IPS-20b (cell line): ENCODE data around the gene CORIN.
"Not testable (repeated sequence)": the region's sequence is repeated elsewhere in the genome, so short reads cannot be mapped to it uniquely, and the experiment has no call there.

Experiments
- H3K27ac ChIP-seq: one replicate; pipeline ENCODE4 v1.5.1; 2013; ENCODE audit warnings: low read length
- H3K27me3 ChIP-seq: 2 replicates; pipeline ENCODE4 v1.6.1; 2013; ENCODE audit warnings: mild to moderate bottlenecking, low read length, inconsistent platforms; ENCODE audit not compliant: insufficient read depth
- H3K36me3 ChIP-seq: 2 replicates; pipeline ENCODE4 v1.6.1; 2013; ENCODE audit warnings: low read depth, mild to moderate bottlenecking, inconsistent platforms, low read length, moderate library complexity; ENCODE audit not compliant: insufficient read depth
- H3K4me1 ChIP-seq: 2 replicates; pipeline ENCODE4 v1.6.1; 2013; ENCODE audit warnings: mild to moderate bottlenecking, control low read depth, inconsistent platforms, low read length, moderate library complexity; ENCODE audit not compliant: insufficient read depth
- H3K4me3 ChIP-seq: 2 replicates; pipeline ENCODE4 v1.5.1; 2013; ENCODE audit warnings: mild to moderate bottlenecking, low read length, inconsistent platforms
- H3K9ac ChIP-seq: 2 replicates; pipeline ENCODE4 v1.6.1; 2013; ENCODE audit warnings: low read depth, mild to moderate bottlenecking, inconsistent platforms, low read length, moderate library complexity
- H3K9me3 ChIP-seq: 2 replicates; pipeline ENCODE4 v1.6.1; 2013; ENCODE audit warnings: mild to moderate bottlenecking, low read depth, low read length, inconsistent platforms; ENCODE audit not compliant: insufficient read depth

Gene CORIN

DNA sequence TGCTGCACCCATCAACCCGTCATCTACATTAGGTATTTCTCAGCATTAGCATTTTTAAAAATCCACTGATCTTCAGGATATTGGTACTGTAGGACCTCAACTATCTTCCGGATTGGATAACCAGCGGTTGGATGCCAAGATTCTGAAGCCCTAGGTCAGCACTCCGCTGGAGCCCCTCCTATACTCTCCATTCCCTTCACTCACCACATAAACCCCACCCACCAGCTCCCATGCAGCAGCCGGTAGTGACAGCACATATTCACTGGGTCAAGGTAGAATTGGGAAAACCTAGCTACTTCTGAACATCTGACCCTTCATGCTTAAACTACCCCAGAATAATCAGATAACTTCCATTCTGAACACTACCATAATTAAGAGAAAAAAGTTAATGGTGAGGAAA lies 134.9 kb downstream of the CORIN start:
- Histone ChIP-seq H3K27ac (no peak overlapping the region), H3K9ac (no peak overlapping the region), H3K4me1 (no peaks in the 10 kb centered on the region), H3K4me3 (no peak overlapping the region), H3K9me3 (no peaks in the 10 kb centered on the region), H3K36me3 (no peaks in the 10 kb centered on the region), H3K27me3 (no peaks in the 10 kb centered on the region)

DNA sequence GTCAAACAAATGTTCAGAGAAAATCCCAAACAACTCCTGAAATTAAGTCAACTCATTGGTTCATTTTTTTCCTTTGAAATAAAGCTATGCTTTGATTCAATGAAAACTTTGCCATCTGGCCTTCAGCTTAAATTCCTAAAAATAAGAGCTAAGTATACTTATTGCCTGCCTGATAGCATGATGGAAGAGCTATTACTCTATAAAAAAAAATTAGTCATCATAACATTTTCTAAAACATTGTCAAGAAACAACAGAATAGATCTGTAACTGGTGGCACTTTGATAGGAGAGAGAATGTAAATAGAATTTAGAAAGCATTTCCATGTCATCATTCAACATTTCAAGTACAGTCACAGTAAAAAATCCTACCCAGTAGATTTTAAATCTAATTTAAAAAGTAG lies 136.6 kb downstream of the CORIN start:
- Histone ChIP-seq H3K9ac (no peak overlapping the region), H3K4me1 (no peaks in the 10 kb centered on the region), H3K9me3 (no peaks in the 10 kb centered on the region), H3K27ac (no peak overlapping the region), H3K36me3 (no peaks in the 10 kb centered on the region), H3K27me3 (no peaks in the 10 kb centered on the region), H3K4me3 (no peak overlapping the region)

DNA sequence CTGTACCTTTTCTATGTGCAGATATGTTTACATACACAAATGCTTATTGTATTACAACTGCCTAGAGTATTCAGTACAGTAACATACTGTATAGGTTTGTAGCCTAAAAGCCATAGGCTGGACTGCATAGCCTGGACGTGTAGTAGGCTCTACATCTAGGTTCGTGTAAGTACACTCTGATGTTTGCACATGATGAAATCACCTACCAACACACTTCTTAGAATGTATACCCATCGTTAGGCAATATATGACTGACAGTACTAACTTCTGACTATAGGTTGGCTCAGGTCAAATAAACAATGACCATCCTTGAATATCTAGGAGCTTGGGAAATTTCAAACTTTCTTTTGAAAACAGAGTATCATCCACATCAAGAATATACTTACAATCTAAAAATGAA lies 139.0 kb downstream of the CORIN start:
- Histone ChIP-seq H3K4me3 (no peak overlapping the region), H3K9ac (no peak overlapping the region), H3K27me3 (no peaks in the 10 kb centered on the region), H3K36me3 (no peaks in the 10 kb centered on the region), H3K4me1 (no peaks in the 10 kb centered on the region), H3K9me3 (no peaks in the 10 kb centered on the region), H3K27ac (no peak overlapping the region)

DNA sequence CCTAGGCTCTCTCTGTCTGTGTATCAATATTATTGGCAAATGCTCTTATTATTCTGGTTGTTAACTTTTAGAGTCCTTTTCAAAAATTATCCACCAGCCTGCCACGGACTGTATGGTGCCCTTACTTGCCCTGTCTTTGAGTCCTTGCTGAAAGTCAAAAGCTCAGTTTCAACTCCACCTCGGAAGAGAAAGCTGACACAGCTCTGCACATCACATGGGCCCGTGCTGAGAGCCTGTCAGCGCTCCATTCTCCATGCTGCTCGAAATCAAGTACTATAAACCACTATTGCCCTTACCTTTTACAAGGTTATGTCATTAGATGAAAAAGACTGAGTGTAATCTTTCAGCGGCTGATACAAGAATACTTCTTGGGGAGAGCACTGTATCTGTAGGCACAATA lies 141.0 kb downstream of the CORIN start:
- H3K4me3 ChIP-seq, result no peak overlapping the region
- H3K36me3 ChIP-seq, result no peaks in the 10 kb centered on the region
- H3K4me1 ChIP-seq, result no peaks in the 10 kb centered on the region
- no peak overlapping the region for H3K27ac ChIP-seq
- no peaks in the 10 kb centered on the region for H3K27me3 ChIP-seq
- no peaks in the 10 kb centered on the region for H3K9me3 ChIP-seq
- H3K9ac ChIP-seq, result no peak overlapping the region

DNA sequence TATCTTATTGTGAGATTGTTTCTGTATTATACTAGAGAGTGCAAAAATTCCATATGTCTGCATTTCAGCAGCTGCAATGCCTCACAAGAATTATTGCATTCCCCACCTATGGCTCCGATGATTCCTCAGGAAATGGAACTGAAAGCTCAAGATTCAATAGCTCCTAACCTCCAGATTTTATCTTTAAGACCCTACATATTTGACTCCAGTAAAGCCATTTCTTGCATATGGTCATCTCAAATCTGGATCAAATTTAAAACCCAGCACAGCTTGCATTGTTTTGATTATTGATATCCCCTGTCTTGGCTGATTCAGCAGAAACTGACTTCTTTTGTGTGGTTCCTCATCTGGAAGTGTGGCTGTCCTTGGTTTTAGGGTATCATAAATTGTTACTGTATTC lies 142.6 kb downstream of the CORIN start:
- Histone ChIP-seq H3K9me3 (no peaks in the 10 kb centered on the region), H3K4me1 (no peaks in the 10 kb centered on the region), H3K9ac (no peak overlapping the region), H3K36me3 (no peaks in the 10 kb centered on the region), H3K27me3 (no peaks in the 10 kb centered on the region), H3K27ac (no peak overlapping the region), H3K4me3 (no peak overlapping the region)

DNA sequence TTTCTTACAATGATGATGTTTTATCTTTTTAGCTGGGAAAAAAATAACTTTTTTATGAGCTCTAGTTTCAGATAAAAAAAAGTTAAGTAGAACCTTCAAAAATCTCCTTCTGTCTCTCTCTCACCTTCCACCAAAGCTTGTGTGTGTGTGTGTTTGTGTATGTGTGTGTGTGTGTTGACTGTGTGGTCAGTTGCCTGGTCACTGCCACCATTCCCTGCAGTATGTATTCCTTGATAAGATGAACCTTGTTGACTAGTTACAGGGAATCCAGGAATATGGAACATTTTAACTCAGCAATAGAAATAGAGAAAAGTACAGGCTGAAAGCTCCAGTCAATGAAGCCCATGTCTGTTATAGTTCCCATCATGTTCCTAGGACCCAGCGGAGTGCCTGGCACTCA lies 143.5 kb downstream of the CORIN start:
- no peak overlapping the region for H3K9ac ChIP-seq
- no peak overlapping the region for H3K4me3 ChIP-seq

DNA sequence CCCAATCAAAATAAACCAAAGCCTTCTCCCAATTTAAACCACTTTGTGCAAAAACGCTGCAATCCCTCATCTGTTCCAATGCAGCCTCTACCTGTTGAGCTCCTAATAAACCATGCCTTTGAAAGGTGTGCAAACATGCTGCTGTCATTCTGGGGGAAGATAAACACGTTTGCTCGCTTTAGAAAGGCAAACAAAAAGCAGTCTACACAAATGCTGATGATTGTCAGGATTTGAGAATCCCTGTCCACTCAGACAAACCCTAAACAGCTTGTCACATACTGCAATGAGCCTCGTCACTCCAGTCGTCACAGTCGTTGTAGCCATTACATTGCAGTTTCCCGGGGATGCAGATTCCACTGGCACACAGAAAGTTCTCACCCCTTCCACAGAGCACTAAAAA lies 145.2 kb downstream of the CORIN start:
- Histone ChIP-seq H3K4me3 (no peak overlapping the region), H3K27me3 (no peaks in the 10 kb centered on the region), H3K36me3 (no peaks in the 10 kb centered on the region), H3K4me1 (no peaks in the 10 kb centered on the region), H3K27ac (no peak overlapping the region), H3K9ac (no peak overlapping the region), H3K9me3 (no peaks in the 10 kb centered on the region)

More for the DNA sequence above, 143.5 kb downstream of the CORIN start:
- H3K4me1 ChIP-seq, result no peaks in the 10 kb centered on the region
- H3K9me3 ChIP-seq, result no peaks in the 10 kb centered on the region
- H3K27me3 ChIP-seq, result no peaks in the 10 kb centered on the region
- H3K36me3 ChIP-seq, result no peaks in the 10 kb centered on the region
- no peak overlapping the region for H3K27ac ChIP-seq

DNA sequence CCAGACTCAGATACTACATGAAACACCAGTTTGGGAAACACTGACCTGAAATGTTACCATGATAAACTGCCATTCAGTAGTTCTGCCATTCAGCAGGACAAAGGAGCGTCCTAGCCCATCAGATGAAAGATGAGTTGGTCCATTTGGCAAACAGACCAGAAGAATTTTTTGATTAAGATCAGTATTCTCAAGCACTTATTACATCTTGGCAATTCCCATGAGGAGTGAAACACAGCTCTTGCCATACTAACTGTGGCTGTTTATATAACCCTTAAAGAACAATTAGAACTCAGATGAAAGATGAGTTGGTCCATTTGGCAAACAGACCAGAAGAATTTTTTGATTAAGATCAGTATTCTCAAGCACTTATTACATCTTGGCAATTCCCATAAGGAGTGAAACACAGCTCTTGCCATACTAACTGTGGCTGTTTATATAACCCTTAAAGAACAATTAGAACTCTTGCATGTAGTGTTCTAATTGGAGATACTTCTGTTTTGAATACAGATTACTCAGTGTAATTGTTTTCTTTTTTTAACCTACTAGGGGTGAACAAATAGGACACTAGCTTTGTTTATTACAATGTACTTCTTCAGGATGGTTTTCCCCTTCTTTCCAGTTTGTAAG lies 146.0 kb downstream of the CORIN start:
- H3K4me3 ChIP-seq, H3K9ac ChIP-seq, H3K9me3 ChIP-seq, H3K4me1 ChIP-seq, H3K36me3 ChIP-seq, H3K27me3 ChIP-seq, H3K27ac ChIP-seq: not testable (repeated sequence)

DNA sequence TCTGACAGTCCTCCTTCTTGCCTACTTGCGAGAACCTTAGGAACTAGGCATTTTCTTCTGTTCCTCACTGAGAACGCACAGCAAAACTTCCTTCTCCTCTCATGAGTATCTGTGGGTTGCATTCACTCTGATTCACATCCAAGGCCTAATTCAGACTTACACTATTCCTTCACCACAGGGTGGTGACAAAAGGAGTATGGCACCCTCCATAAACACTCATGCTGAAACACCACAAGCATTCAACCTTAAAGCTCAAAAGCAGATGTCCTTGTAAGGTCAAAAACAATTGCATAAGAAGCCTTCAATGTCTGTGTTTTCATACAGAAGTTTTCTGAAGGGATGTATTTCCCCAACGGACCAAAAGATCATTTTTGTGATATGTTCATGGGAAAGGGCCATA lies 147.3 kb downstream of the CORIN start:
- H3K36me3 ChIP-seq, result no peaks in the 10 kb centered on the region
- no peaks in the 10 kb centered on the region for H3K27me3 ChIP-seq
- H3K9me3 ChIP-seq, result no peaks in the 10 kb centered on the region
- H3K4me3 ChIP-seq, result no peak overlapping the region
- no peak overlapping the region for H3K9ac ChIP-seq
- no peak overlapping the region for H3K27ac ChIP-seq
- no peaks in the 10 kb centered on the region for H3K4me1 ChIP-seq

DNA sequence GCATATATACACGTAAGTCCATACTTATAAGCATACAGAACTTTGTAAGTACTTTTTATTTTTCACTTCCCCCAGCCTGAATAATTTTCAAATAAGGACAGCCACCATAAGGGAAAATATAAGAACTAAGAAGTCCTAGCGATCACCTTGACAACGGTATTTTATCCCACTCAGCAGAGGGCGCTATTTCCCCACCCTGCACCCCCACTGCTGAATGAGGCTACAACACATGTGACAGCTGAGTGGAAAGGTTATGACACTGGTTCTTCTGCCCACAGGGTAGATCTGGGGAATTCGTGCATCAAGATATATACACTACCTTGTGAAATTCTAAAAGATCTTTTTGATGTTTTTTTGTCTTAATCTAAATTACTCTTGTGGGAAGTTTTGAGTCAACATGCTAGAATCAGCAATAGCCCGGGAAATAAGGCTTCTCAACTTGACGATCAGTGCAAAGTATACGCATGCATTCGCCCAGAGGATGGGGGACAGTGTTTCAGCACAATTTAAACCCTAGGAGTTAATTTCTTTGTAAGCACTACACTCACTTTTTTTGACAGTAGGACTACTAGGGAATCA lies 151.5 kb downstream of the CORIN start:
- no peak overlapping the region for H3K9ac ChIP-seq
- no peaks in the 10 kb centered on the region for H3K9me3 ChIP-seq
- no peaks in the 10 kb centered on the region for H3K27me3 ChIP-seq
- no peak overlapping the region for H3K4me3 ChIP-seq
- no peaks in the 10 kb centered on the region for H3K36me3 ChIP-seq
- no peaks in the 10 kb centered on the region for H3K4me1 ChIP-seq
- H3K27ac ChIP-seq, result no peak overlapping the region

DNA sequence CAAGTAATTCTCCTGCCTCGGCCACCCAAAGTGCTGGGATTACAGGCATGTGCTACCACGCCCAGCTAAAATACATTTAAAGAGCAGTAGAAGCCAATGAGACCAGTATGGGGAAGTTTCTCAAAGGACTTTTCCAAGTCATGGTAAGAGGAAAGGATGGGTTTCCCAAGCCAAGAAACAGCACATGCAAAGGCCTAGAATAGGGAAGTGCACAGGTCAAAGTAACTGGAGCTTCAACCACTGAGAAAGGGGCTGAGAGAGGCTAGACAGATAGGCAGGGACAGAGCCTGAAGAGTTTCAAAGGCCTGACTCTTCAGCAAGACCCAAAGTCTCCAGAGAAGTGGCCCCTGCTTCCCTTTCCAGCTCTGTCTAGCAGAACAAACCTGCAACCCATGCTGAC lies 162.1 kb downstream of the CORIN start:
- Histone ChIP-seq H3K36me3 (no peaks in the 10 kb centered on the region), H3K4me1 (no peaks in the 10 kb centered on the region), H3K9ac (no peak overlapping the region), H3K27me3 (no peaks in the 10 kb centered on the region; the same call in 1 of the 2 replicates), H3K9me3 (no peaks in the 10 kb centered on the region), H3K4me3 (no peak overlapping the region), H3K27ac (no peak overlapping the region)

DNA sequence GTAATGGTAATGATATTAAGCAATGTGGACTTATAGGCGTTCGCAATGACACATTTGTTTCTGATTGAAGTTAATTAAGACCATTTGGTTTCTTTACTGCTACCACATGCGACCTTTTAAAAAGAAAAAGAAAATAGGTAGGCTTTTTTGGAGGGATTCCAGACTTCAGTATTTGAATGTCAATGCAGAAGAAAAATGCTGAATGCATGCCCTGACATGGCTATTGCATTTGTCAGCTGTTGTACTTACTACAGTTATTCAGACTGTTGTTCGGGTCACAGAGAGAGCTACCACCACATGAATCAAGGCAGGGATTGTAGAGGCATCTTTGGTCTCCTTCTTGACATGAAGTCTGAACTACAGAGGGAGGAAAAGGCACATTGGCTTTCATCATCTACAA lies 163.7 kb downstream of the CORIN start:
- no peak overlapping the region for H3K9ac ChIP-seq
- H3K4me3 ChIP-seq, result no peak overlapping the region
- no peaks in the 10 kb centered on the region for H3K36me3 ChIP-seq
- no peak overlapping the region for H3K27ac ChIP-seq
- H3K4me1 ChIP-seq, result no peaks in the 10 kb centered on the region
- H3K27me3 ChIP-seq, result no peaks in the 10 kb centered on the region; the same call in 1 of the 2 replicates
- H3K9me3 ChIP-seq, result no peaks in the 10 kb centered on the region
